GM12873 (cell line): ENCODE measurements around the gene RGSL1.

Experiments used
- TF ChIP-seq, protein P1 (sequence below): IDR thresholded peaks from 2 replicates; pipeline ENCODE4 v1.5.1; 2012; ENCODE audit warnings: low read depth, mild to moderate bottlenecking, moderate library complexity, low read length, control low read depth; ENCODE audit not compliant: insufficient read depth; ENCODE audit errors: missing control alignments

The RGSL1 gene

GRCh38 chr1:182430263-182431068, 19.5 kb upstream of the RGSL1 start:
- TF ChIP-seq, protein P1, sequence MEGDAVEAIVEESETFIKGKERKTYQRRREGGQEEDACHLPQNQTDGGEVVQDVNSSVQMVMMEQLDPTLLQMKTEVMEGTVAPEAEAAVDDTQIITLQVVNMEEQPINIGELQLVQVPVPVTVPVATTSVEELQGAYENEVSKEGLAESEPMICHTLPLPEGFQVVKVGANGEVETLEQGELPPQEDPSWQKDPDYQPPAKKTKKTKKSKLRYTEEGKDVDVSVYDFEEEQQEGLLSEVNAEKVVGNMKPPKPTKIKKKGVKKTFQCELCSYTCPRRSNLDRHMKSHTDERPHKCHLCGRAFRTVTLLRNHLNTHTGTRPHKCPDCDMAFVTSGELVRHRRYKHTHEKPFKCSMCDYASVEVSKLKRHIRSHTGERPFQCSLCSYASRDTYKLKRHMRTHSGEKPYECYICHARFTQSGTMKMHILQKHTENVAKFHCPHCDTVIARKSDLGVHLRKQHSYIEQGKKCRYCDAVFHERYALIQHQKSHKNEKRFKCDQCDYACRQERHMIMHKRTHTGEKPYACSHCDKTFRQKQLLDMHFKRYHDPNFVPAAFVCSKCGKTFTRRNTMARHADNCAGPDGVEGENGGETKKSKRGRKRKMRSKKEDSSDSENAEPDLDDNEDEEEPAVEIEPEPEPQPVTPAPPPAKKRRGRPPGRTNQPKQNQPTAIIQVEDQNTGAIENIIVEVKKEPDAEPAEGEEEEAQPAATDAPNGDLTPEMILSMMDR, result no peak

DNA sequence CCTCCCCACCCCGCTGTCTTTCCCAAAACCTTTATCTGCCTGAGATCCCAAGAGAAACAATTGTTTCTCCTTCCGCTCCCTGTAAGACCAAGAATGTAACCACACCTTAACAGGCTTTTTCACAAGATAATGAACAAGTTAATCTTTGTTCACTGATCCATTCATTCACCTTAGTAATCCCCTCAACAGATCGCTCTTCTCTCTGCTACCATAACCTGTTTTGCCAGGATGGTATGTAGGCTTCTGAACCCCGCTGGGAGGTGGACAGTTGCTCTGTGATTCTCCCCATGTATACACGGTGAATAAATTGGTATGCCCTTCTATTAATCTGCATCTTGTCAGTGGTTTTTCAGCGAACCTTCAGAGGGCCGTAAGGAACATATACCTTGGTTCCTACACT, 18.7 kb upstream of the RGSL1 start:
- TF ChIP-seq, protein P1, result no peak

- TF ChIP-seq, protein P1, result no peak
Observed at GRCh38 chr1:182433580-182433979, 16.4 kb upstream of the RGSL1 start.

DNA sequence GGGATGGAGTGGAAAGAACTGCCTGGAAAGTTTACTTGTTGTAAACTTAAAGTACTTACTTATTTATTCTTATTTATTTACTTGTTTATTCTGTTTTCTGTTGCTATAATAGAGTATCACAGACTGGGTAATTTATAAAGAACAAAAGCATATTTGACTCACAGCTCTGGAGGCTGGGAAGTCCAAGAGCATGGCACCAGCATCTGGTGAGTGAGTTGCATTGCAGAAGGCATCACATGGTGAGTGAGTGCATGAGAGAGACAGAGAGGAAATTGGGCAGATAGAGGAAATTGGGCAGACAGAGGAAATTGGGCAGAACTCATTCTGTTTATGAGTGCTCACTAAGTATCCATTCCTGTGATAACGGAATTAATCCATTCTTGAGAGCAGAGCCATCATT, 11.6 kb upstream of the RGSL1 start:
- TF ChIP-seq, protein P1, result no peak

DNA sequence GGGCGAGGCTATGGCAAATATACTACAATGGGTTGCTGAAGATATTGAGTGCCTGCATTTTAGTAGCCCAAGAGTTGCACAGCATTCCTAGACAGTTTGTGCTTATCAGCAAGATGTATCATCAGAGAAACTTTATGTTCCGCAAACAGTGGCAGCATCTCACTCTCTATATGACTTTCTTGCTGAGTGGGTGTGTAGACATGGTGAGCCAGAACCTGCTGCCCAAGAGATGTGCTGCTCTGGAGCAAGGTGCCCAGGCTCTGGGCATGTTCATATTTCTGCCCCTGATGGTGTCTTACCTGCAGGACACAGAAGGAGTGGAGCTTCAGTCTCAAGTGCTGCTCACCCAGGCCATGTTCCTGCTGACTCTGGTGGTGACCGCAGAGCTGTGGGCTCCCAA, 8.2 kb upstream of the RGSL1 start:
- TF ChIP-seq, protein P1, result no peak

DNA sequence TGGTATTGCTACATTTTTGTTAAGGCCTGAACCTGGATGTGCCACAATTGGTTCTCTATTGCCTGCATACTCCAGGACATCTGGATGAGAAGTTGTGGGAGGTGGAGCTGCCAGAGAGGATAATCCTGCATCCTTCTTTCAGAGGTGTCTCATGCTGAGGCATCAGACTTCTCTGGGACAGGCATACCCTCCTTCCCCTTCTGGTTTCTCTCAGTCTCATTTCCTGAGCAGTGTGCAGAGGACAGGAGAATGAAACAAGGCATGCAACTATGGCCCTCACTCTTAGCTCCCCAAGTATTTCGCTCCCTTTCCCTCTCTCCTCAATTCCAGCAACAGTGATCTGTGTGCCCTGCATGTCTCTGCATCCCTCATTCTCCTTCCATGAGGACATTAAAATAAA, 7.6 kb upstream of the RGSL1 start:
- TF ChIP-seq, protein P1, result no peak

DNA sequence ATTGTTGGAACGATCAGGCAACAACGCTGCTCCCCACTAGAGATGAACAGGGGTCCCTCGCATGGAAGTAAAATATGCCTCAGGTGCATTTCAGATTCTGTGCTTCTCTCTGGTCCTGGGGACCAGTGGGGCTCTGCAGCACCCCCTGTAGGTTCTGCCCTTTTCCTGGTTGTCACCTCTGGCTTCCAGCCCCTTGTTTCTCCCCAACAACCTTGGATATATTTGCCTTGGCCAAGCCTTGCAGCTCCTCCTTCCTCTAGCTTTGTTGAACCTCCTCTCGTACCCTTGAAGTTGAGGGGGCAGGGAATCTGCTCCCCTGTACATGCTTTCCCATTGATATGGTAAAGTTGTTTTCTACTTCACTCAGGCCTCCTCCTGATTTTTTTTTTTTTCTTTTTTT, 5.4 kb upstream of the RGSL1 start:
- TF ChIP-seq, protein P1, result peak; percentile 51
